Activated T-cell treated with anti-CD3 and anti-CD28 coated beads for 4 hours (primary cell): Measurements from ENCODE around the gene SLC30A1.
"Not testable (repeated sequence)": the region's sequence is repeated elsewhere in the genome, so short reads cannot be mapped to it uniquely, and the experiment has no call there.

Source experiments
- DNase-seq: peaks from one replicate; pipeline ENCODE4 v3.0.0-alpha.2; 2020

SLC30A1 gene

GRCh38 chr1:211580303-211580687 lies 1.3 kb upstream of the SLC30A1 start:
- no peak for DNase-seq

- peak; percentile 73 for DNase-seq
Observed at GRCh38 chr1:211579440-211580302, 710 bp upstream of the SLC30A1 start.

GRCh38 chr1:211577819-211578639 lies 932 bp downstream of the SLC30A1 start:
- peak; percentile 58 for DNase-seq

GRCh38 chr1:211577277-211577818 lies 1.6 kb downstream of the SLC30A1 start:
- no peak for DNase-seq

GRCh38 chr1:211576717-211577116 lies 2.2 kb downstream of the SLC30A1 start:
- DNase-seq, result no peak

- DNase-seq, result no peak
Observed at GRCh38 chr1:211574705-211575104, 4.3 kb downstream of the SLC30A1 start.

GRCh38 chr1:211571998-211572397 lies 7.0 kb downstream of the SLC30A1 start:
- no peak for DNase-seq

- not testable (repeated sequence) for DNase-seq
Observed at GRCh38 chr1:211570378-211570777, 8.6 kb downstream of the SLC30A1 start.

GRCh38 chr1:211566431-211567025 lies 12.4 kb downstream of the SLC30A1 start:
- no peak for DNase-seq

GRCh38 chr1:211564084-211564483 lies 14.9 kb downstream of the SLC30A1 start:
- DNase-seq, result no peak

- DNase-seq, result no peak
Observed at GRCh38 chr1:211559222-211560010, 19.5 kb downstream of the SLC30A1 start.

GRCh38 chr1:211557894-211558625 lies 20.9 kb downstream of the SLC30A1 start:
- DNase-seq, result no peak

GRCh38 chr1:211553549-211553948 lies 25.4 kb downstream of the SLC30A1 start:
- no peak for DNase-seq

GRCh38 chr1:211551638-211552460 lies 27.1 kb downstream of the SLC30A1 start:
- no peak for DNase-seq

GRCh38 chr1:211549092-211549711 lies 29.8 kb downstream of the SLC30A1 start:
- DNase-seq, result no peak

- no peak for DNase-seq
Observed at GRCh38 chr1:211548321-211549091, 30.5 kb downstream of the SLC30A1 start.

- DNase-seq, result no peak
Observed at GRCh38 chr1:211547710-211548109, 31.3 kb downstream of the SLC30A1 start.

- no peak for DNase-seq
Observed at GRCh38 chr1:211546543-211546942, 32.4 kb downstream of the SLC30A1 start.

GRCh38 chr1:211543025-211543424 lies 35.9 kb downstream of the SLC30A1 start:
- no peak for DNase-seq
